ENCODE measurements around the gene HMGCL.
"Not testable (repeated sequence)": the region's sequence is repeated elsewhere in the genome, so short reads cannot be mapped to it uniquely, and the experiment has no call there.

Gene HMGCL

GRCh38 chr1:23796466-23797271 lies 28.6 kb downstream of the HMGCL start:
- no peak for ATAC-seq
- TF ChIP-seq ISL1 (CRISPR knock-in tag; IDR thresholded peaks at IDR 0.05), result no peak
- no peak for TF ChIP-seq POU6F1 (CRISPR knock-in tag; IDR thresholded peaks at IDR 0.05; ENCODE audit: borderline replicate concordance, low read depth)
- TF ChIP-seq RARB (CRISPR knock-in tag; IDR thresholded peaks at IDR 0.05), result no peak

GRCh38 chr1:23795676-23796465 lies 29.4 kb downstream of the HMGCL start:
- TF ChIP-seq TSHZ2 (CRISPR knock-in tag; IDR thresholded peaks at IDR 0.05), result no peak
- no peak for TF ChIP-seq ZNF565 (CRISPR knock-in tag; conservative IDR thresholded peaks at IDR 0.05; ENCODE audit: low read depth)
- no peak for TF ChIP-seq CSRNP3 (CRISPR knock-in tag; IDR thresholded peaks at IDR 0.05)
- TF ChIP-seq TOX (CRISPR knock-in tag; IDR thresholded peaks at IDR 0.05; ENCODE audit: borderline replicate concordance), result no peak
- no peak for TF ChIP-seq CREB5 (CRISPR knock-in tag; IDR thresholded peaks at IDR 0.05; ENCODE audit: low read depth)
- no peak for TF ChIP-seq ZNF8 (CRISPR knock-in tag; IDR thresholded peaks at IDR 0.05)
- TF ChIP-seq RARB (CRISPR knock-in tag; IDR thresholded peaks at IDR 0.05), result no peak
- TF ChIP-seq POU6F1 (CRISPR knock-in tag; IDR thresholded peaks at IDR 0.05; ENCODE audit: borderline replicate concordance, low read depth), result no peak
- TF ChIP-seq ZC3H10 (CRISPR knock-in tag; IDR thresholded peaks at IDR 0.05), result no peak
- no peak for TF ChIP-seq PATZ1 (CRISPR knock-in tag; IDR thresholded peaks at IDR 0.05; ENCODE audit: borderline replicate concordance)
- TF ChIP-seq PPARA (CRISPR knock-in tag; IDR thresholded peaks at IDR 0.05; ENCODE audit: borderline replicate concordance), result no peak
- TF ChIP-seq TCF4 (CRISPR knock-in tag; IDR thresholded peaks at IDR 0.05; ENCODE audit: borderline replicate concordance), result no peak
- TF ChIP-seq ARNTL (CRISPR knock-in tag; IDR thresholded peaks at IDR 0.05; ENCODE audit: borderline replicate concordance, low read depth), result no peak
- no peak for TF ChIP-seq ESRRG (CRISPR knock-in tag; IDR thresholded peaks at IDR 0.05)
- TF ChIP-seq OSR1 (CRISPR knock-in tag; IDR thresholded peaks at IDR 0.05), result no peak
- no peak for ATAC-seq

GRCh38 chr1:23794732-23795182 lies 30.5 kb downstream of the HMGCL start:
- ATAC-seq, result not testable (repeated sequence)
